HepG2 (cell line): ENCODE results near the gene MRPS34. TPM values are rescaled to one million over a fixed set of nuclear protein-coding genes. Genes with fewer than 3 reads are reported as not detected.

Source experiments
- ATAC-seq: fragments of 200-7000 bp; cut with Tn5 transposase; 3 replicates; pipeline ENCODE4 v1.9.1; 2020; ENCODE audit warnings: mild to moderate bottlenecking, moderate library complexity
- BruUV-seq: library from RNA; stranded (reverse); fragments of 400-500 nt; replicated peaks from 2 replicates; lab custom pipeline; 2021; lab: Mats Ljungman, UMichigan
- CTCF ChIA-PET: fragments of 300-600 bp; formaldehyde crosslinking; extraction: SDS; loops from one replicate; lab custom pipeline; 2021; ENCODE audit warnings: low total read pairs, inconsistent platforms, low intra/inter-chr PET ratio; lab: Yijun Ruan, JAX
- POLR2A ChIA-PET: fragments of 350-600 bp; sonication (Branson Sonifier 250); formaldehyde crosslinking; loops from one replicate; lab custom pipeline; 2020; ENCODE audit warnings: antibody characterized with exemption, inconsistent platforms; lab: Yijun Ruan, JAX
- DNase-seq: peaks from one replicate; pipeline ENCODE4 v3.0.0-alpha.2; 2015; ENCODE audit warnings: low spot score
- FAIRE-seq: peaks from 3 replicates; lab custom pipeline; 2011; peaks lifted over from hg19 to GRCh38; lab: Jason Lieb, UNC
- H2AFZ ChIP-seq: one replicate; pipeline ENCODE4 v1.6.1; 2011; ENCODE audit warnings: low read length, inconsistent platforms
- H3K27ac ChIP-seq: fragments of 300-600 bp; 3 replicates; pipeline ENCODE4 v1.8.0; 2011; ENCODE audit warnings: mixed run types, mild to moderate bottlenecking, mixed read lengths, low read length, inconsistent platforms; ENCODE audit not compliant: insufficient read depth; ENCODE audit errors: extremely low read length
- H3K27me3 ChIP-seq, 2 experiments: fragments of 200-600 bp in 1 of 2; 2 replicates in 1 of 2; 3 replicates in 1 of 2; pipeline versions ENCODE4 v1.6.0 to v1.8.0; 2011; ENCODE audit warnings: low read length in 2 of 2, mild to moderate bottlenecking in 2 of 2, moderate library complexity in 2 of 2, inconsistent platforms in 1 of 2; ENCODE audit not compliant: insufficient read depth in 2 of 2, control insufficient read depth in 1 of 2
- H3K36me3 ChIP-seq, 2 experiments: fragments of 200-600 bp in 1 of 2; replicated peaks in 1 of 2; 2 replicates in 1 of 2; 3 replicates in 1 of 2; pipeline versions ENCODE4 v1.5.1 to v1.8.0; 2011; ENCODE audit warnings: low read length in 2 of 2, inconsistent platforms in 1 of 2; ENCODE audit not compliant: insufficient read depth in 2 of 2, control insufficient read depth in 1 of 2
- H3K4me1 ChIP-seq: 2 replicates; pipeline ENCODE4 v1.5.1; 2012; ENCODE audit warnings: low read length, inconsistent platforms; ENCODE audit not compliant: insufficient read depth
- H3K4me2 ChIP-seq: 2 replicates; pipeline ENCODE4 v1.6.0; 2011; ENCODE audit warnings: low read depth, low read length, inconsistent platforms
- H3K4me3 ChIP-seq, 3 experiments: fragments of 200-600 bp in 1 of 3; sonication (generic), shearing (Covaris generic) in 1 of 3; replicated peaks in 1 of 3; 2 replicates each; pipeline ENCODE4 v1.5.1; 2011 to 2016; ENCODE audit warnings: low read length in 3 of 3, inconsistent platforms in 2 of 3, low read depth in 2 of 3, mild to moderate bottlenecking in 2 of 3, control low read depth in 1 of 3, mixed read lengths in 1 of 3; ENCODE audit not compliant: insufficient read depth in 1 of 3
- H3K79me2 ChIP-seq: one replicate; pipeline ENCODE4 v1.6.1; 2011; ENCODE audit warnings: low read length, inconsistent platforms; ENCODE audit not compliant: insufficient read depth
- H3K9ac ChIP-seq: 2 replicates; pipeline ENCODE4 v1.6.0; 2011; ENCODE audit warnings: mild to moderate bottlenecking, low read depth, low read length, inconsistent platforms; ENCODE audit not compliant: insufficient read depth
- H3K9me3 ChIP-seq: 2 replicates; pipeline ENCODE4 v1.5.1; 2012; ENCODE audit warnings: mild to moderate bottlenecking, low read length
- H4K20me1 ChIP-seq: 2 replicates; pipeline ENCODE4 v1.6.0; 2011; ENCODE audit warnings: inconsistent platforms, mild to moderate bottlenecking, low read length, moderate library complexity; ENCODE audit not compliant: insufficient read depth
- EP300 ChIP-seq, 3 experiments: sonication (generic) in 1 of 3; formaldehyde crosslinking in 1 of 3; IDR thresholded peaks; 2 replicates each; pipeline versions ENCODE4 v1.5.1 to v1.6.1; 2011 to 2020; ENCODE audit warnings: low read depth in 2 of 3, low read length in 2 of 3, borderline replicate concordance in 1 of 3, improper control_type of control experiment in 1 of 3, mild to moderate bottlenecking in 1 of 3, missing genetic modification reagents in 1 of 3, moderate library complexity in 1 of 3
- IKZF1 ChIP-seq: fragments of 450-650 bp; IDR thresholded peaks from 2 replicates; pipeline ENCODE4 v1.7.1; 2016
- NFE2L1 ChIP-seq: sonication (generic); formaldehyde crosslinking; IDR thresholded peaks from 2 replicates; pipeline ENCODE4 v1.4.0; 2020; ENCODE audit warnings: missing genetic modification reagents, mild to moderate bottlenecking, borderline replicate concordance
- PAWR ChIP-seq: sonication (generic); formaldehyde crosslinking; IDR thresholded peaks from 2 replicates; pipeline ENCODE4 v1.4.0; 2020; ENCODE audit warnings: missing genetic modification reagents, mild to moderate bottlenecking, borderline replicate concordance
- RBM39 ChIP-seq: fragments of 200-400 bp; formaldehyde crosslinking; IDR thresholded peaks from one replicate; pipeline ENCODE4 v1.6.1; 2018; ENCODE audit warnings: antibody characterized with exemption, mild to moderate bottlenecking, low read depth, low read length; ENCODE audit not compliant: poor library complexity, severe bottlenecking
- SYNCRIP ChIP-seq: fragments of 200-400 bp; formaldehyde crosslinking; IDR thresholded peaks from 2 replicates; pipeline ENCODE4 v1.6.1; 2018; ENCODE audit warnings: mild to moderate bottlenecking, low read depth, low read length; ENCODE audit not compliant: insufficient read depth
- ZNF234 ChIP-seq: sonication (generic); formaldehyde crosslinking; conservative IDR thresholded peaks from 2 replicates; pipeline ENCODE4 v1.5.1; 2020; ENCODE audit warnings: mild to moderate bottlenecking, missing genetic modification reagents
- ZNF431 ChIP-seq: sonication (generic); formaldehyde crosslinking; IDR thresholded peaks from 2 replicates; pipeline ENCODE4 v1.9.0; 2022; ENCODE audit warnings: missing genetic modification reagents, low read depth, mild to moderate bottlenecking, borderline replicate concordance
- ZNF605 ChIP-seq: sonication (generic); formaldehyde crosslinking; IDR thresholded peaks from 2 replicates; pipeline ENCODE4 v1.8.0; 2022; ENCODE audit warnings: mild to moderate bottlenecking, missing genetic modification reagents
- ZNF607 ChIP-seq: sonication (generic); formaldehyde crosslinking; IDR thresholded peaks from 2 replicates; pipeline ENCODE4 v1.5.1; 2020; ENCODE audit warnings: missing genetic modification reagents, mild to moderate bottlenecking, borderline replicate concordance
- ZNF724P ChIP-seq: sonication (generic); formaldehyde crosslinking; IDR thresholded peaks from 2 replicates; pipeline ENCODE4 v1.8.0; 2022; ENCODE audit warnings: missing genetic modification reagents, borderline replicate concordance
- ZNF761 ChIP-seq: sonication (generic); formaldehyde crosslinking; conservative IDR thresholded peaks from 2 replicates; pipeline ENCODE4 v1.4.0; 2020; ENCODE audit warnings: mild to moderate bottlenecking, missing genetic modification reagents
- WGBS: methylation state at CpG from one replicate; pipeline ENCODE4 v1.1.6; 2017; ENCODE audit warnings: low lambda C conversion rate; 5-methylcytosine and 5-hydroxymethylcytosine counted together
- in situ Hi-C: cut with HindIII; loops from 2 replicates; pipeline ENCODE4 v1.10.0; 2017; ENCODE audit warnings: low pct_unique_long_range_greater_than_20kb; ENCODE audit not compliant: extremely low pct_ligation_motif_present
- intact Hi-C: fragments of 100-400 bp; cut with micrococcal nuclease; formaldehyde crosslinking; loops from one replicate; pipeline ENCODE4 v1.10.0; 2022; ENCODE audit not compliant: unreplicated experiment
- polyA plus RNA-seq, 8 experiments: library from polyadenylated mRNA; depleted of rRNA in 3 of 8; stranded (reverse) in 7 of 8; unstranded in 1 of 8; fragments of >200 nt; fragmentation: Illumina TruSeq in 4 of 8; extraction: Trizol in 4 of 8; gene quantifications; 2 replicates each; pipeline versions ENCODE4 v1.2.1 to v1.2.3, GENCODE V29; 2011 to 2016; ENCODE audit warnings: low read depth in 4 of 8, missing spikeins in 1 of 8, mixed read lengths in 1 of 8; ENCODE audit not compliant: insufficient read depth in 1 of 8
- total RNA-seq, 5 experiments: library from RNA; depleted of rRNA; stranded (reverse); fragments of >200 nt; fragmentation: Illumina TruSeq; extraction: Trizol; gene quantifications; 2 replicates each; pipeline ENCODE4 v1.2.3, GENCODE V29; 2016; ENCODE audit warnings: low read depth in 1 of 5
- TF ChIP-seq, protein P1 (sequence below): sonication (generic); formaldehyde crosslinking; IDR thresholded peaks from 2 replicates; pipeline ENCODE4 v1.4.0; 2020; ENCODE audit warnings: missing genetic modification reagents, borderline replicate concordance
- TF ChIP-seq, protein P2 (sequence below): sonication (generic); formaldehyde crosslinking; IDR thresholded peaks from 2 replicates; pipeline ENCODE4 v1.4.0; 2020; ENCODE audit warnings: missing genetic modification reagents; ENCODE audit errors: not compliant biosample characterization
- TF ChIP-seq, protein P3 (sequence below): sonication (generic); formaldehyde crosslinking; IDR thresholded peaks from 2 replicates; pipeline ENCODE4 v1.4.0; 2020; ENCODE audit warnings: missing genetic modification reagents, borderline replicate concordance

MRPS34 gene
- total and polyA plus RNA-seq, 2 of the 13 experiments (the other 11 are each of a cell fraction or from before 2014, with no cell fraction given) = 63.5 to 131 TPM

DNA sequence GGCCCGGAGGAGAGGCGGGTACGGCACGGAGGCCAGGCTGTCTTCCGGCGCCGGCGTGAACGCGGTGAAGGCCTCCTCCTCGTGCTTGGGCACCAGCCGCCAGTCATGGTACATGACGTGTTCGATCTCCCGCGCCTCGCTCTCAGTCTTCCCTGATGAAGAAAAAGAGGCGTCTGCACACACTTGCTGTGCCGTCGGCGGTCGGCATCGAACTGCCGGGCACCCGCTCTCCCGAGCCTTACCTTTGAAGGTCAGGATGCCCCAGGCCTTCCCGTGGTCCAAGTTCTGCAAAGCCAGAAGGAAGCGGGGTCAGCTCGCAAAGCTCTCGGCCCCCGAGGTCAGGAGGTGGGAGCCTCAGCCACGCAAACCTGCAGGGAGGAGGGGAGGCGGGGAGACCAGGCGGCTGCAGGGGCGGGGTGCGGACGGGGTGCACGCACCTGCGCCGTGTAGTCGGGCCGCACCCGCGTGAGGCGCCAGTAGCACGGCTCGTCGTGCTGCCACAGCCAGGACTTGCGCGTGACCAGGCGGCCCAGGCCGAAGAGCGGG, 499 bp downstream of the MRPS34 start, which contains the start of gene EME2:
Gene EME2, plus strand, starts transcription at position 449 of the 546 bp plus-strand sequence. CDS start 418 bp downstream, outside the sequence.
- ATAC-seq (peak; percentile 2), FAIRE-seq (no peak), DNase-seq (peak; percentile 16)
- peak within 1 kb of the TSS; percentile 91 for H3K4me2 ChIP-seq
- H3K9me3 ChIP-seq = no peaks in the 10 kb centered on the region
- H3K9ac ChIP-seq = peak within 1 kb of the TSS; percentile 99
- CTCF ChIA-PET = interaction anchor here (1.8 to 2.2 kb wide), 2 partner anchors 40 to 51 kb away, joined by 9 to 11 read pairs; no protein-coding TSS in a partner anchor
- WGBS = 3% methylated on average over 15 of the region's 53 CpGs
- peaks cover 12% of the 10 kb centered on the region for H3K4me1 ChIP-seq
- H3K27me3 ChIP-seq = no peaks in the 10 kb centered on the region; a peak in 2 of 5 replicates
- intact Hi-C loops = loop anchor here (5.0 kb wide), 1 partner anchor 40 kb away; no protein-coding TSS in a partner anchor
- H3K27ac ChIP-seq = peak within 1 kb of the TSS; percentile 90
- in situ Hi-C loops = no loop called here
- POLR2A ChIA-PET = interaction anchor here (0.6 to 1.8 kb wide), 13 partner anchors 10 to 743 kb away, joined by 3 to 38 read pairs (median 4); partner anchors contain the start of genes FAHD1, HAGH, IGFALS and JPT2
- no TSS peak for BruUV-seq
- no peak within 1 kb of the TSS for H2AFZ ChIP-seq
- no peaks in the 10 kb centered on the region for H4K20me1 ChIP-seq
- H3K4me3 ChIP-seq = peak within 1 kb of the TSS; percentile 94 to 96 (median 95)
- peaks cover 30% of the 10 kb centered on the region for H3K79me2 ChIP-seq
- peaks cover 7 to 26% of the 10 kb centered on the region in 2 experiments; a peak in 4 of 5 replicates for H3K36me3 ChIP-seq
- TF ChIP-seq ZNF605 (0 out of 2 replicates have a peak, but pooled peaks have one; percentile 10), PAWR (no peak), ZNF724P (CRISPR knock-in tag) (peak; percentile 26; the same call in 1 of the 2 replicates), ZNF431 (CRISPR knock-in tag) (no peak), ZNF234 (CRISPR knock-in tag) (0 out of 2 replicates have a peak, but pooled peaks have one; percentile 53), IKZF1 (no peak), SYNCRIP (no peak), ZNF607 (CRISPR knock-in tag) (peak; percentile 14; the same call in 1 of the 2 replicates), RBM39 (peak; percentile 45), EP300 (IDR thresholded peaks at IDR 0.05; ENCODE audit: low read depth in 2 of 2, low read length in 2 of 2) (no peak), EP300 (CRISPR knock-in tag; IDR thresholded peaks at IDR 0.05; ENCODE audit: borderline replicate concordance) (no peak), NFE2L1 (CRISPR knock-in tag) (peak; percentile 60; the same call in 1 of the 2 replicates), ZNF761 (CRISPR knock-in tag) (no peak)
- TF ChIP-seq, protein P1, sequence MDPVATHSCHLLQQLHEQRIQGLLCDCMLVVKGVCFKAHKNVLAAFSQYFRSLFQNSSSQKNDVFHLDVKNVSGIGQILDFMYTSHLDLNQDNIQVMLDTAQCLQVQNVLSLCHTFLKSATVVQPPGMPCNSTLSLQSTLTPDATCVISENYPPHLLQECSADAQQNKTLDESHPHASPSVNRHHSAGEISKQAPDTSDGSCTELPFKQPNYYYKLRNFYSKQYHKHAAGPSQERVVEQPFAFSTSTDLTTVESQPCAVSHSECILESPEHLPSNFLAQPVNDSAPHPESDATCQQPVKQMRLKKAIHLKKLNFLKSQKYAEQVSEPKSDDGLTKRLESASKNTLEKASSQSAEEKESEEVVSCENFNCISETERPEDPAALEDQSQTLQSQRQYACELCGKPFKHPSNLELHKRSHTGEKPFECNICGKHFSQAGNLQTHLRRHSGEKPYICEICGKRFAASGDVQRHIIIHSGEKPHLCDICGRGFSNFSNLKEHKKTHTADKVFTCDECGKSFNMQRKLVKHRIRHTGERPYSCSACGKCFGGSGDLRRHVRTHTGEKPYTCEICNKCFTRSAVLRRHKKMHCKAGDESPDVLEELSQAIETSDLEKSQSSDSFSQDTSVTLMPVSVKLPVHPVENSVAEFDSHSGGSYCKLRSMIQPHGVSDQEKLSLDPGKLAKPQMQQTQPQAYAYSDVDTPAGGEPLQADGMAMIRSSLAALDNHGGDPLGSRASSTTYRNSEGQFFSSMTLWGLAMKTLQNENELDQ (CRISPR knock-in tag) = no peak
- TF ChIP-seq, protein P2, sequence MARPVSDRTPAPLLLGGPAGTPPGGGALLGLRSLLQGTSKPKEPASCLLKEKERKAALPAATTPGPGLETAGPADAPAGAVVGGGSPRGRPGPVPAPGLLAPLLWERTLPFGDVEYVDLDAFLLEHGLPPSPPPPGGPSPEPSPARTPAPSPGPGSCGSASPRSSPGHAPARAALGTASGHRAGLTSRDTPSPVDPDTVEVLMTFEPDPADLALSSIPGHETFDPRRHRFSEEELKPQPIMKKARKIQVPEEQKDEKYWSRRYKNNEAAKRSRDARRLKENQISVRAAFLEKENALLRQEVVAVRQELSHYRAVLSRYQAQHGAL (CRISPR knock-in tag) = no peak
- TF ChIP-seq, protein P3, sequence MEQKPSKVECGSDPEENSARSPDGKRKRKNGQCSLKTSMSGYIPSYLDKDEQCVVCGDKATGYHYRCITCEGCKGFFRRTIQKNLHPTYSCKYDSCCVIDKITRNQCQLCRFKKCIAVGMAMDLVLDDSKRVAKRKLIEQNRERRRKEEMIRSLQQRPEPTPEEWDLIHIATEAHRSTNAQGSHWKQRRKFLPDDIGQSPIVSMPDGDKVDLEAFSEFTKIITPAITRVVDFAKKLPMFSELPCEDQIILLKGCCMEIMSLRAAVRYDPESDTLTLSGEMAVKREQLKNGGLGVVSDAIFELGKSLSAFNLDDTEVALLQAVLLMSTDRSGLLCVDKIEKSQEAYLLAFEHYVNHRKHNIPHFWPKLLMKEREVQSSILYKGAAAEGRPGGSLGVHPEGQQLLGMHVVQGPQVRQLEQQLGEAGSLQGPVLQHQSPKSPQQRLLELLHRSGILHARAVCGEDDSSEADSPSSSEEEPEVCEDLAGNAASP (CRISPR knock-in tag) = no peak
